Measurements from ENCODE around the gene MALRD1.

- no peak for TF ChIP-seq POLR2A (IDR thresholded peaks at IDR 0.05)
- TF ChIP-seq CTCF (IDR thresholded peaks at IDR 0.05) = no peak
These were observed 431.8 kb downstream of the MALRD1 start for GRCh38 chr10:19480353-19480752.

Data from body of pancreas (tissue), 4 donors.